ENCODE data around the gene TMEM186. TPM values are rescaled to one million over a fixed set of nuclear protein-coding genes. Genes with fewer than 3 reads are reported as not detected.

TMEM186 gene
- total and polyA plus RNA-seq, 9 of the 15 experiments (the other 6 are each of a cell fraction or from before 2014, with no cell fraction given) = 10.1 to 33.4 (median 16.4) TPM

DNA sequence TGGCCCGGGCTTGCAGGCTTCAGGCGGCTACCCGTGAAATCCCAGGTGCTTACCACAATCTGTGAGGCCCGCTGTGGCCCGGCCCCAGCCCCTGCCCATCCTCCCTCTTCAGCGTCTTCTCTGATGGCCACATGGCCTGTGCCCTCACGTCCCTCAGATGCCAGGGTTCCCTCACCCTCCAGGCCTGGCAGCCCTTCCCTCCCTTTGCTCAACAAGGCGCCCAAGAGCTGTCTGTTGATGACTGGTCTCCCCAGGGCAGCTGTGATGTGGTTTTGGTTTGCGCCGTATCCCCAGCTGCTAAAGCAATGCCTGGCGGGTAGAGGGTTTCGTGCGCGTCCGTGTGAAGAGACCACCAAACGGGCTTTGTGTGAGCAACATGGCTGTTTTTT lies 35.3 kb upstream of the TMEM186 start:
- FAIRE-seq (no peak), ATAC-seq (no peak), DNase-seq (ENCODE audit: extremely low read depth in 1 of 4, low spot score in 3 of 4) (no peak)
- Histone ChIP-seq H3K79me2 (ENCODE audit: control insufficient read depth, insufficient read depth, low read length) (no peaks in the 10 kb centered on the region), H3K4me2 (ENCODE audit: insufficient read depth, low read length) (no peak overlapping the region), H3K4me1 (replicated peaks in 1 of 2; ENCODE audit: control insufficient read depth in 2 of 2, insufficient read depth in 2 of 2, low read length in 2 of 2) (peaks cover 0 to 4% of the 10 kb centered on the region in 2 experiments; a peak in 2 of 5 replicates), H4K20me1 (replicated peaks; ENCODE audit: control insufficient read depth, insufficient read depth, low read length) (no peaks in the 10 kb centered on the region), H3K9me3 (replicated peaks; ENCODE audit: control insufficient read depth, insufficient read depth, low read depth, low read length) (no peaks in the 10 kb centered on the region), H3K36me3 (ENCODE audit: control insufficient read depth, insufficient read depth, low read length) (peaks cover 45% of the 10 kb centered on the region; the same call in 2 of the 3 replicates), H3K27me3 (ENCODE audit: control insufficient read depth in 2 of 2, insufficient read depth in 2 of 2, low read length in 2 of 2) (no peaks in the 10 kb centered on the region), H3K9ac (ENCODE audit: insufficient read depth in 1 of 2, low read depth in 2 of 2, low read length in 2 of 2) (no peak overlapping the region; a peak in 1 of 4 replicates), H2AFZ (ENCODE audit: low read depth, low read length) (no peak overlapping the region), H3K9me1 (ENCODE audit: control insufficient read depth, insufficient read depth, low read length) (no peaks in the 10 kb centered on the region), H3K4me3 (no peak overlapping the region), H3K27ac (ENCODE audit: extremely low read depth, low read depth, low read length) (no peak overlapping the region)
- intact Hi-C loops (cut with micrococcal nuclease) (no loop called here), in situ Hi-C loops (cut with MboI) (no loop called here)
- WGBS (ENCODE audit: insufficient coverage, low coverage, missing lambda C conversion rate) = 85% methylated on average over 15 of the region's 16 CpGs
- ChIA-PET POLR2A (no interaction called here), CTCF (ENCODE audit: low intra/inter-chr PET ratio) (no interaction called here)
- peak; percentile 46 for TF ChIP-seq POLR2G (IDR thresholded peaks at IDR 0.05; ENCODE audit: low read depth, low read length)
- TF ChIP-seq ZNF75A (CRISPR knock-in tag; IDR thresholded peaks at IDR 0.05) = no peak
- no TSS peak for BruUV-seq (replicated peaks)

DNA sequence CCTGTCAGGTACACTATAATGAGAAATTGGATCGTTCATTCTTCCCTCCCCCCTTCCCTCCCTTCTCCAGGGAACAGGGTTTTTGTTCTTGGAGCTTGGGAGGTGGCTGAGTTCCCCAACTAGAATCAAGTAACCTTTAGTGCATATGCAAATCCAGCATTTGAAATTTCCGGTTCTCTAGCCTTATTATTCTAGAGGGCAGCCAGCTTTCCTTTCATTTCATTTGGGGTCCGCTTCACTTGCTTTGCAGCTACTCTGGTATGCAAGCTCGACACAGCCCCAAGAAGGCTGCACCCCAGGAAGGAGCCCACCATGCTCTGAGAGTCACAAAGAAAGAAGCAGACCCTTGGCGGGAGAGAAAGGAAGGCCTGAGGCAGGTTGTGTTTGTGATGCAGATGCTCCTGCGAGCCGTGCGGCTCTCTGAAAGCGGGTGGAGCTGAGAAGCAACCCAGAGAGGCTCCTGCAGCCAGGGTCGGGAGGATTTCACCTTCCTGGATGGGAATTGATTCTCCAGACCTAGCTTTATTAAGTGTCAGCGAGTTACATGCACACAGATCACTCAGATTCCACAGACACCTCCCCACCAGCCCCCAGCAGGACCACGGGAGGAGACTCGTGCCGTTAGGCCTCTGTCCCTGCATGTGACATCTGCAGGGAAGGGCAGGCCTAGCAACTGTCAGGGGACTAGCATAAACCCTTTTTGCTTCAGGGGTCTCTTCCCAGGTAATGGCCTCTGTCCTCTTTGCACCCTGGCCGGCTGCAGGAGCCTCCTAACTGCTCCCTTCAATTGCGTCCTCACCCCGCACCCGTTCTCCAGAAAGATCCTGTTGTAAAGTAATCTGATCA lies 34.7 kb upstream of the TMEM186 start:
- intact Hi-C loops (cut with micrococcal nuclease) (no loop called here), in situ Hi-C loops (cut with MboI) (no loop called here)
- ChIA-PET CTCF (ENCODE audit: low intra/inter-chr PET ratio) (no interaction called here), POLR2A (interaction anchor here (0.6 kb wide), 1 partner anchor 28 kb away, joined by 3 read pairs; no protein-coding TSS in a partner anchor)
- no peak overlapping the region for H2AFZ ChIP-seq (ENCODE audit: low read depth, low read length)
- FAIRE-seq (no peak), DNase-seq (ENCODE audit: extremely low read depth in 1 of 4, low spot score in 3 of 4) (no peak), ATAC-seq (no peak)
- no peaks in the 10 kb centered on the region for H3K9me3 ChIP-seq (replicated peaks; ENCODE audit: control insufficient read depth, insufficient read depth, low read depth, low read length)
- peaks cover 45% of the 10 kb centered on the region; the same call in 2 of the 3 replicates for H3K36me3 ChIP-seq (ENCODE audit: control insufficient read depth, insufficient read depth, low read length)
- no peaks in the 10 kb centered on the region for H3K79me2 ChIP-seq (ENCODE audit: control insufficient read depth, insufficient read depth, low read length)
- H3K9ac ChIP-seq (ENCODE audit: insufficient read depth in 1 of 2, low read depth in 2 of 2, low read length in 2 of 2) = no peak overlapping the region; a peak in 1 of 4 replicates
- no peaks in the 10 kb centered on the region for H3K27me3 ChIP-seq (ENCODE audit: control insufficient read depth in 2 of 2, insufficient read depth in 2 of 2, low read length in 2 of 2)
- WGBS (ENCODE audit: insufficient coverage, low coverage, missing lambda C conversion rate) = 88% methylated on average over 15 of the region's 18 CpGs
- no peaks in the 10 kb centered on the region for H3K9me1 ChIP-seq (ENCODE audit: control insufficient read depth, insufficient read depth, low read length)
- no peak overlapping the region for H3K4me3 ChIP-seq
- H4K20me1 ChIP-seq (replicated peaks; ENCODE audit: control insufficient read depth, insufficient read depth, low read length) = no peaks in the 10 kb centered on the region
- no TSS peak for BruUV-seq (replicated peaks)
- TF ChIP-seq, protein P1, sequence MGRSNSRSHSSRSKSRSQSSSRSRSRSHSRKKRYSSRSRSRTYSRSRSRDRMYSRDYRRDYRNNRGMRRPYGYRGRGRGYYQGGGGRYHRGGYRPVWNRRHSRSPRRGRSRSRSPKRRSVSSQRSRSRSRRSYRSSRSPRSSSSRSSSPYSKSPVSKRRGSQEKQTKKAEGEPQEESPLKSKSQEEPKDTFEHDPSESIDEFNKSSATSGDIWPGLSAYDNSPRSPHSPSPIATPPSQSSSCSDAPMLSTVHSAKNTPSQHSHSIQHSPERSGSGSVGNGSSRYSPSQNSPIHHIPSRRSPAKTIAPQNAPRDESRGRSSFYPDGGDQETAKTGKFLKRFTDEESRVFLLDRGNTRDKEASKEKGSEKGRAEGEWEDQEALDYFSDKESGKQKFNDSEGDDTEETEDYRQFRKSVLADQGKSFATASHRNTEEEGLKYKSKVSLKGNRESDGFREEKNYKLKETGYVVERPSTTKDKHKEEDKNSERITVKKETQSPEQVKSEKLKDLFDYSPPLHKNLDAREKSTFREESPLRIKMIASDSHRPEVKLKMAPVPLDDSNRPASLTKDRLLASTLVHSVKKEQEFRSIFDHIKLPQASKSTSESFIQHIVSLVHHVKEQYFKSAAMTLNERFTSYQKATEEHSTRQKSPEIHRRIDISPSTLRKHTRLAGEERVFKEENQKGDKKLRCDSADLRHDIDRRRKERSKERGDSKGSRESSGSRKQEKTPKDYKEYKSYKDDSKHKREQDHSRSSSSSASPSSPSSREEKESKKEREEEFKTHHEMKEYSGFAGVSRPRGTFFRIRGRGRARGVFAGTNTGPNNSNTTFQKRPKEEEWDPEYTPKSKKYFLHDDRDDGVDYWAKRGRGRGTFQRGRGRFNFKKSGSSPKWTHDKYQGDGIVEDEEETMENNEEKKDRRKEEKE (IDR thresholded peaks at IDR 0.05; ENCODE audit: borderline replicate concordance in 1 of 2, control insufficient read depth in 1 of 2, low read depth in 2 of 2, low read length in 1 of 2) = no peak
- TF ChIP-seq TGIF2 (CRISPR knock-in tag; IDR thresholded peaks at IDR 0.05) (no peak), CC2D1A (IDR thresholded peaks at IDR 0.05) (no peak)
- H3K4me1 ChIP-seq (replicated peaks in 1 of 2; ENCODE audit: control insufficient read depth in 2 of 2, insufficient read depth in 2 of 2, low read length in 2 of 2) = peaks cover 0 to 4% of the 10 kb centered on the region in 2 experiments; a peak in 2 of 5 replicates
- H3K27ac ChIP-seq (ENCODE audit: extremely low read depth, low read depth, low read length) = no peak overlapping the region
- H3K4me2 ChIP-seq (ENCODE audit: insufficient read depth, low read length) = no peak overlapping the region

Measured in K562 (cell line).